ENCODE results near the gene EME1.
"Not testable (repeated sequence)": the region's sequence is repeated elsewhere in the genome, so short reads cannot be mapped to it uniquely, and the experiment has no call there.

Gene EME1

DNA sequence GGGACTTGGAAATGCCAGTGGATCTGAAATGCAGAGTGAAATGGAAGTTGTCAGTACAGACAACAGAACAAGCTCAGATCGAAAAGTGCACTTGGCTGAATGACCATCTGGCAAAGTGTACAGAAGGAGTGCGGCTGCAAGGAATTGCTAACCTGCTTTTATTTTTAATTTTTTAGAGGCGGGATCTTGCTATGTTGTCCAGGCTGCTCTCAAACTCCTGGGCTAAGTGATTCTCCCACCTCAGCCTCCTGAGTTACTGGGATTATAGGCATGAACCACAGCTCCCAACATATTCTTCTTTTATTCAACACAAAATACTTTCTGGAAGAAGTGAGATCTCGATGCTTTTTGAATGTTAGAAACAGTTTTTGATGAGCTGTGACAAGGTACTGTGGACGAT, 20.7 kb downstream of the EME1 start:
- DNase-seq (ENCODE audit: low spot score), result no peak

DNA sequence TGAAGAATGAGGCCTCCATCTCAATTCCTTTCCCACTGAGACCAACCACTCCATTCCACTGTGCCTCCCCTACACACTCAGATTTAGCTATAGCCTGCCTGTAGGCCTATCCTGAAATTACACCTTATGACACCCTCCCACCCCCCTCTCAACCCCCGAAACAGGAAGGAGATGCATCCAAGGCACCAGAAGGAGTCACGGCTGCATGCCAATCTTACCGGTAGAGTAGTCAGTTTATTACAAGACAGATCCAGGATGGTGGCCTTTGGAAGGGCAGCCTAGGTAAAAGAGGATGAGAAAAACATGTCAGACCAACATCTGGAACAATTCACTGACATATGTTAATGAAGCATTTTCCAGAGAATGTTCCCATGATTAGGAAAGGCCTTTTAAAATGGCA, 21.7 kb downstream of the EME1 start:
- DNase-seq (ENCODE audit: low spot score), result no peak

DNA sequence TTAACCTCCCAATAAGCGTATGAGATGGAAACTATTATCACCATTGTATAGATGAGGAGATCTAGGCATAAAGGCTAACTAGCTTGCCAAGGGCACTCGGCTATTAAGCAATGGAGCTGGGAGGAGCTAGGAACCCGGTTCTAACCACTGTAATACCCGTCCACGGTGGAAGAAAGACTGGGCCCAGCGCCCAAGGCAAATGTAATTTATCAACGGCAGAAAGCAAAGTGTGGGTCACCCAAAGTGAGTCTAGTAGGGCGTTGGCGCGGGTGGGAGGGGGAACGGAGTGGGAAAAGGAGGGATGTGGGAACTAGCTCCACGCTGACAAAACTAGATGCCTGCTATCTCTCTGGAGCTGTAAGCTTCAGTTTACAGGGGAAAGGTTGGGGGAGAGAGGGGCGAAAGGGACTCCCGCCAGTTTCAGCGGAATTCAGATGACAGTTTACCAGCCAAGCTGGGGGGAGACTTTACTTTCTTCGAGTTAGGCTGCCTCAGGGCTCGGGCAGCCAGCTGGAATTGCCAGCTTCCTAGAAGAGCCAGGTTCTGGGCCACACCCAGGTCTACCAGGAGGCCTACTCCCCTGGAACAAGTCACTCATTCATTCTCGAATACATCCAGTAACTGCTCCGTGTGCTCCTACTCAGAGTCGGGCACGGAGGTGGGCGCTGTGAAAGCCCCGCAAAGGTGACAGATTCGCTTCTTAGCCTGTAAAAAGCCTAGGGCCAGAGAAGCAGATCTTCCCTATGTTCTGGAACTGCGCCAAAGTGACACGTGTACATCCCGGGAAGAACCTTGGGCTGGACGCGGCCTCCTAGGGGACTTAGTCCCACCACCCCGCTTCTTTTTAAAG, 23.5 kb downstream of the EME1 start:
- DNase-seq (ENCODE audit: low spot score), result peak; percentile 57

GRCh38 chr17:50397111-50397918, 24.3 kb downstream of the EME1 start, which contains the start of gene LRRC59:
Gene LRRC59 (minus strand): TSS chr17:50397523. CDS start chr17:50397317, 206 bp downstream.
- peak; percentile 85 for DNase-seq (ENCODE audit: low spot score)

GRCh38 chr17:50397919-50398285, 24.9 kb downstream of the EME1 start:
- DNase-seq (ENCODE audit: low spot score), result no peak

DNA sequence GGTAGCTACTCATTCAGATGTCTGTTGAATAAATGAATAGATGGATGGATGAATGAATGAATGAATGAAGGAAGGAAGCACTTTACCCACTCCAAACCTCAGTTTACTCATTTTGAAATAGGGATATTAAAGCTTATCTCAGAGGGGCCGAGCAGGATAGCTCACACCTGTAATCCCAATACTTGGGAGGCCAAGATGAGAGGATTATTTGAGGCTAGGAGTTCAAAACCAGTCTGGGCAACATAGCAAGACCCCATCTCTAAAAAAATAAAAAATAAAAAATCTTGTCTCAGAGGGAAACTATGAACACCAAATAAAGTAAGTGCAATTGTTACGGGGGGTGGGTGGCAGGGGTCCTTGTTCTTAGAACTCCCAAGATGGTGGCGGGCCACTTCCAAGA, 25.6 kb downstream of the EME1 start:
- not testable (repeated sequence) for DNase-seq (ENCODE audit: low spot score)

DNA sequence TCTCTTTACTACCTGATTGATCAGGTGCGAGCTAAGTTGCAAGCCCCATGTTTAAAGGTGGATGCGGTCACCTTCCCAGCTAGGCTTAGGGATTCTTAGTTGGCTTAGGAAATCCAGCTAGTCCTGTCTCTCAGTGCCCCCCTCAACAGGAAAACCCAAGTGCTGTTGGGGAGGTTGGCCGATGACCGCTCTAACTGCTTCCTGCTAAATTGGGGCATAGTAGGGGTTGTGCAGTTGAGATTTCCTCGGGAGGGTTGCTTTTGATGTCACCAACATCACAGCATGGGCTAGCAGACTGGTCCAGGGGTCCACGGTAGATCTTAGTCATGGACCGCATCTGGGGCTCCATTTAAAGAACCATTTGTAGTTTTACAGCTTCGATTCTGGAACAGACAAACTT, 26.6 kb downstream of the EME1 start:
- DNase-seq (ENCODE audit: low spot score), result not testable (repeated sequence)

- DNase-seq (ENCODE audit: low spot score), result not testable (repeated sequence)
Measured at GRCh38 chr17:50405351-50405750, 32.3 kb downstream of the EME1 start.

- no peak for DNase-seq (ENCODE audit: low spot score)
Measured at GRCh38 chr17:50406578-50406977, 33.5 kb downstream of the EME1 start.

DNA sequence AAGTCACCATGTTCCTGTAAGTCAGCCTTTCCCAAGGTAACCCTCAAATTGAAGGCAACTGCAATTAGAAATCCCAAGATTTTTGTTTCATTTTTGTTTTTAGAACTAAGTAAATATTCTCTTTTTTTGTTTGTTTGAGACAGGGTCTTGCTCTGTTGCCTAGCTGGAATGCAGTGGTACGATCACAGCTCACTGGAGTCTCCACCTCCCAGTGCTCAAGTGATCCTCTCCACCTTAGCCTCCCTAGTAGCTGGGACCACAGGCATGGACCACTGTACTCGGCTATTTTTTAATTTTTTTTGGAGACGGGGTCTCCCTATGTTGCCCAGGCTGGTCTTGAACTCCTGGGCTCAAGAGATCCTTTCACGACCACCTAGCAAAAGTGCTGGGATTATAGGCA, 34.9 kb downstream of the EME1 start:
- no peak for DNase-seq (ENCODE audit: low spot score)

DNA sequence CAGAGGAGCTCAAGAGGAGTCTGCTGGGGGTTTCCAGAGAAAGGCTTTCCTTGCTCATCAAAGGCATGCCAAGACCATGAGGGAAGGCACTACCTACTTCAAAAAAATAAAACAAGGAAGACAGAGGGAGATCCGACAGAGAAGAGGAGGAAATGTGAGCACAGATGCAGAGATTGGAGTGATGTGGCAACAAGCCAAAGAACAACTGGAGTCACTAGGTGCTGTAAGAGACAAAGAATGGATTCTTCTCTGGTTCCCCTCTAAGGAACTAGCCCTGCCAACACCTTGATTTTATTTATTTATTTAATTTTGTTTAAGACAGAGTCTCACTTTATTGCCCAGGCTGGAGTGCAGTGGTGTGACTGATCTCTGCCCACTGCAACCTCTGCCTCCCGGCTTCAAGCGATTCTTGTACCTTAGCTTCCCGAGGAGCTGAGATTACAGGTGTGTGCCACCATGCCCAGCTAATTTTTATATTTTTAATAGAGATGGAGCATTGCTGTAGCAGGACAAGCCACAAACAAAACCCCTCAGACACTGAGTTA, 39.2 kb downstream of the EME1 start:
- DNase-seq (ENCODE audit: low spot score), result no peak

GRCh38 chr17:50414808-50415207, 41.8 kb downstream of the EME1 start:
- DNase-seq (ENCODE audit: low spot score), result no peak

DNA sequence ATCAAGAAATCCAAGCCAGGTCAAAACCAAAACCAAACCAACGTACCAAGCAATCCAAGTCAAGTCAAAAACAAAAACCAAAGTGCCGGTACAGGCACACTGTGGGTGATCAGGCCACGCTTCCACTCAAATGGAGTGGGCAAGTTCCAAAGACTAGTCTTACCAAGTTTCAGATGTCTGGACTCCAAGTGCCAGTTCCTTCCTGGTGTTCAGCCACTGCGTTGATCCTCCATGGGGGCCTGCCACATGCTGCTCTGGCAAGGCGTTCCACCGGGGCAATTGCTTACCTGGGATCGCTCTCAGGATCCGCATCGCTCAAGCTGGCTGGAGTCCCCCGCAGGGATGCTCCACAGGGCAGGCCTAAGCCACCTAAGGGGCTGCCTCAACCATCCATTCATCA, 46.5 kb downstream of the EME1 start:
- not testable (repeated sequence) for DNase-seq (ENCODE audit: low spot score)

GRCh38 chr17:50420419-50421112, 47.5 kb downstream of the EME1 start:
- no peak for DNase-seq (ENCODE audit: low spot score)

- DNase-seq (ENCODE audit: low spot score), result peak; percentile 15
Measured at GRCh38 chr17:50421308-50422051, 48.5 kb downstream of the EME1 start.

GRCh38 chr17:50422738-50423137, 49.7 kb downstream of the EME1 start:
- no peak for DNase-seq (ENCODE audit: low spot score)

DNA sequence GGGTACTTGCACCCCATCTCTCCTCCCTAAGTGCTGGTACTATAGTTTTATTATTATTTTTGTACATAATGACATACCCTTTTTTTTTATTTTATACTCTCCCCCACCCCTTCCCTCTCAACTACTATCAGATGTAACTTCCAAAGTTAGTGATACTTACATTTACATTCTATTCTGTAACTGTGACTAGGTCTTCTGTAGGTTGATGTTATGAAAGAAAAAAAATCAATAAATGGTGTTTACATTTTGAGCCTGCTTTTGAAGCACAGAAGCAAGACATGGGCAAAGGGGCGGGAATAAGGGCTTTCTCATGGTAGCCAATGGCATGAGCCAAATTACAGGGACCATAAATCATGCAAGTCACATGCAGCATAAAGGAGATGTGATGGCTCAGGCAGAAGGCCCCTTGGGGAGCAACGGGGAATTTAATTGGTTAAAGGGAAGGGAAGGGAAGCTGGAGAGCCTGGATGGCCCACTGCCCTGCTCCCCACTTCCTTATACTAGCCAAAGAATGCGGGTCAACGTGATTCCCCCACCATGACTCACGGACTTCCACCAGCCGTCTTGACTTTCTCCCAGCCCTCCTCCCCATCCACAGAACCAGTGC, 50.6 kb downstream of the EME1 start:
- peak; percentile 84 for DNase-seq (ENCODE audit: low spot score)

DNA sequence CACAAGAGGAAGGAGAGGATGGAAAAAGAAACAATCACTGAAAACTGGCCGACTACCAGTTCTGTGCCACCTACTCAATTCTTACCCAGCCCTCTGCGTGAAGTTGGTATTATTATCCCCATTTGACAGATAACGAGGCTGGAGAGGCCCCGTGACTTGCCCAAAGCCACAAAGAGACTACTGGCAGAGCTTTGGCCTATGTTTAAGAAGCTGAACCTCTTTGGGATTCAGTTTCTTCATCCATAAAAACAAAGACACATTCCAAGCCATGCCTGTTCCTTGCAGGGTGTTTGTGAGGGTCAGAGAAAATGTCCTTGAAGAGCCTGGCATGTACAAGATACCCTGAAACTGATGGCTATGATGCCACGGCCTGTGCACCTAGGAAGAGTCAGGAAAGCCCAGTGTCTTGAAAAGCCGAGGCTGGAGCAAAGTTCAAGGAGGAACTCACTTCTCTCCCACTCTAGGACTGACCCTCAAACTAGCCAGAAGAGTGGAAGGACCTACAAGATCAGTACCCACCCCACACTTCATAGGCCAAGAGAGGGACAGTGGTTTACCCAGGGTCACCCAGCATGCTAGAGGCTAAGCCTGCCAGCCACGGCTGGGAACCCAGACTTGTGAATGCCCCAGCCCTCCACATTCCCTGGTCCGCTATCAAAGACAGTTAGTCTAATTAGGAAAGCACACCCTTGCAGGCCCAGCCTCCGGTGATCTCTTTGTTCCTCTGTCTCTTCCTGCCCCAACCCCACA, 51.4 kb downstream of the EME1 start:
- DNase-seq (ENCODE audit: low spot score), result no peak

- DNase-seq (ENCODE audit: low spot score), result no peak
Measured at GRCh38 chr17:50424996-50425681, 52.1 kb downstream of the EME1 start.
